Suprapubic skin (tissue), 4 donors: Measurements from ENCODE around the gene LPO.

Experiments used
- EP300 ChIP-seq: sonication (generic); formaldehyde crosslinking; IDR thresholded peaks from one replicate; pipeline ENCODE4 v1.6.1; 2017; ENCODE audit warnings: antibody characterized with exemption
- POLR2A ChIP-seq, 2 donors: fragments of 450-650 bp; IDR thresholded peaks; one replicate each; pipeline ENCODE4 v1.6.1; 2017; ENCODE audit warnings: antibody characterized with exemption in 2 of 2, mild to moderate bottlenecking in 2 of 2, moderate library complexity in 2 of 2
- POLR2AphosphoS5 ChIP-seq, 3 donors: sonication (generic); formaldehyde crosslinking; IDR thresholded peaks; one replicate each; pipeline ENCODE4 v1.6.1; 2017; ENCODE audit warnings: antibody characterized with exemption in 3 of 3
- TF ChIP-seq, protein P1 (sequence below), 2 donors: fragments of 200-600 bp in 1 of 2; fragments of 450-650 bp in 1 of 2; sonication (generic) in 1 of 2; IDR thresholded peaks; one replicate each; pipeline ENCODE4 v1.5.1; 2016 to 2019; ENCODE audit warnings: antibody characterized with exemption in 2 of 2, mild to moderate bottlenecking in 1 of 2, moderate library complexity in 1 of 2

DNA sequence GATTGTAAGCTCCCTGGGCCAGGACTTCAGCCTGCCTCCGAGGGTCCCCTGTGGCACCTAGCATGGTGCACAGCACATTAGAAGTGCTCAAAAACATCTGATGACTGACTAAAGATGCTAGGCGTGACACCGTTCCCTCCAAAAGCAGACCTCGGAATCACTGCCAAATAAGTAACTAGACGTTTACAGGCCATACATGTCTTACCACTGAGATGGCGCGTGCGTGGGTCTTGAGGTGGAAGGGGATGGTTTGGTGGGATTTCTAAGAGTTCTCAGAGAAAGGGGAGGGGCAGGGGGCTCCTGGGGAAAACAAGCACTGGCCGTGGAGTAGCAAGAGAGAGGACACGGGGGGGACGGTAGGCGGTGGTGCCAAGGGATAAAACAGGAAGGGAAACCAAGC, 29.9 kb downstream of the LPO start:
- TF ChIP-seq, protein P1, sequence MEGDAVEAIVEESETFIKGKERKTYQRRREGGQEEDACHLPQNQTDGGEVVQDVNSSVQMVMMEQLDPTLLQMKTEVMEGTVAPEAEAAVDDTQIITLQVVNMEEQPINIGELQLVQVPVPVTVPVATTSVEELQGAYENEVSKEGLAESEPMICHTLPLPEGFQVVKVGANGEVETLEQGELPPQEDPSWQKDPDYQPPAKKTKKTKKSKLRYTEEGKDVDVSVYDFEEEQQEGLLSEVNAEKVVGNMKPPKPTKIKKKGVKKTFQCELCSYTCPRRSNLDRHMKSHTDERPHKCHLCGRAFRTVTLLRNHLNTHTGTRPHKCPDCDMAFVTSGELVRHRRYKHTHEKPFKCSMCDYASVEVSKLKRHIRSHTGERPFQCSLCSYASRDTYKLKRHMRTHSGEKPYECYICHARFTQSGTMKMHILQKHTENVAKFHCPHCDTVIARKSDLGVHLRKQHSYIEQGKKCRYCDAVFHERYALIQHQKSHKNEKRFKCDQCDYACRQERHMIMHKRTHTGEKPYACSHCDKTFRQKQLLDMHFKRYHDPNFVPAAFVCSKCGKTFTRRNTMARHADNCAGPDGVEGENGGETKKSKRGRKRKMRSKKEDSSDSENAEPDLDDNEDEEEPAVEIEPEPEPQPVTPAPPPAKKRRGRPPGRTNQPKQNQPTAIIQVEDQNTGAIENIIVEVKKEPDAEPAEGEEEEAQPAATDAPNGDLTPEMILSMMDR (IDR thresholded peaks at IDR 0.05) = no peak
- TF ChIP-seq EP300 (no peak), POLR2A (IDR thresholded peaks at IDR 0.05) (no peak), POLR2AphosphoS5 (IDR thresholded peaks at IDR 0.05) (no peak)
